Type B pancreatic cell (in vitro differentiated cells): ENCODE results near the gene SH3BP1. TPM values are rescaled to one million over a fixed set of nuclear protein-coding genes. Genes with fewer than 3 reads are reported as not detected.

ENCODE experiments used
- DNase-seq: peaks from one replicate; pipeline ENCODE4 v3.0.0; 2021; ENCODE audit warnings: mixed read lengths; ENCODE audit not compliant: unreplicated experiment; ENCODE audit errors: extremely low spot score
- H3K27ac Mint-ChIP-seq: 2 replicates; pipeline ENCODE4 v1.8.0; 2021; ENCODE audit warnings: mild to moderate bottlenecking, mixed read lengths
- H3K27me3 Mint-ChIP-seq: 2 replicates; pipeline ENCODE4 v1.8.0; 2021; ENCODE audit warnings: mixed read lengths
- H3K36me3 Mint-ChIP-seq: 2 replicates; pipeline ENCODE4 v1.8.0; 2021; ENCODE audit warnings: mixed read lengths
- H3K4me1 Mint-ChIP-seq: one replicate; pipeline ENCODE4 v1.8.0; 2021; ENCODE audit warnings: mixed read lengths; ENCODE audit not compliant: unreplicated experiment
- H3K4me3 Mint-ChIP-seq: 2 replicates; pipeline ENCODE4 v1.8.0; 2021; ENCODE audit warnings: mild to moderate bottlenecking, mixed read lengths
- H3K9me3 Mint-ChIP-seq: 2 replicates; pipeline ENCODE4 v1.8.0; 2021; ENCODE audit warnings: mixed read lengths
- CTCF ChIP-seq: fragments of 200-600 bp; sonication (generic); conservative IDR thresholded peaks from 2 replicates; pipeline ENCODE4 v1.5.0; 2021; ENCODE audit warnings: antibody characterized with exemption, mild to moderate bottlenecking
- total RNA-seq: library from RNA; stranded (reverse); gene quantifications from 2 replicates; pipeline ENCODE4 v1.2.1, GENCODE V29; 2021; ENCODE audit warnings: low replicate concordance

The SH3BP1 gene
- total RNA-seq, 1 donor from 2014 or later = 30.0 TPM

DNA sequence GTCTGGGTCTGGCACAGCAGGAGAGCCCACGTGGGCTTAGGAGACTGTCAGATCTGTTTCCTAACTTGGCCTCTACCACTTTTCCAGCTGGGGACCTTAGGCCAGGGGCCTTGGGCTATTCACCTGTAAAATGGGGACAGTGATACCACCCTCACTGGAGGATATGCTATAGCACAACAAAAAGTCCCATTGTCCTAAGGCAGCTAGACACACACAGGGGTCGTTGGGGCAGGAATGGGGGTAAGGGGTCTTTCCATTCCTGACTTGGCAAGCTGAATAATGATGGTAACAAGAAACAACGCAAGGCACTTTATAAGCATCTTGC lies 2.6 kb upstream of the SH3BP1 start:
- H3K9me3 Mint-ChIP-seq = no peaks in the 10 kb centered on the region
- H3K27me3 Mint-ChIP-seq = no peaks in the 10 kb centered on the region

DNA sequence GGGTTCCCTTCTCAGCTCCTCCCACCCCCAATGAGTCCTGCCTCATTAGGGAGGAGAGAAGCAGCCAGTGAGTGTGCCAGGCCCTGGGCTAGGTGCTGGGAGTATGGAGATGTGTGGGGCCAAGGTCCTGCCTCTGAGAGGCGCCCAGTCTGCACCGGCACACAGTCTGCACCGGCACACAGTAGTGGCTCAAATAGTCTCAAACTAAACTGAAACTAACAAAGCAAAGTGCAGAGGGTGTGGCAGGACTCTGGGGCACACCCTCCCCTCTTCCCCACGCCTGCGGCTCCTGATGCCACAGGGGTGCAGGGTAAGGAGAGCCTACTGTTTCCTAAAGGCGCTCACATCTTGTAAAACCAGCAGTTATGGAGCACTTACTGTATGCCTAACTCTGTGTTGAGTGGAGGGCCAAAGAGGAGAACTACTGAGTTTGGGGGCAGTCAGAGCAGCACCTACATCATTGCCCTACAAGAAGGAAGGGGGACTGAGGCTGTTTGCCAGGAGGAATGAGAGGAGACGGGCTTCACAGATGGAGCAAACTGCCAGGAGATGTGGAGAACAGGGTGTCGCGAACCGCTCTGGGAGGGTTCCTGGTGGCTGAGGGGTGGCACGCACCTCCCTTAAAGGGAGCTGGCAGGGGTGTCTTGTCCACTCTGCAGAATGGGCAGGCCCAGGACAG lies 939 bp upstream of the SH3BP1 start:
- DNase-seq = no peak
- H3K27ac Mint-ChIP-seq = peak overlapping the region; percentile 84
- no peak for TF ChIP-seq CTCF
- H3K4me3 Mint-ChIP-seq = peak overlapping the region; percentile 91
- no peaks in the 10 kb centered on the region for H3K9me3 Mint-ChIP-seq
- H3K4me1 Mint-ChIP-seq = peaks cover 22% of the 10 kb centered on the region
- no peaks in the 10 kb centered on the region for H3K36me3 Mint-ChIP-seq
- no peaks in the 10 kb centered on the region for H3K27me3 Mint-ChIP-seq

More for the DNA sequence above, 2.6 kb upstream of the SH3BP1 start:
- Mint-ChIP-seq H3K4me1 (peaks cover 17% of the 10 kb centered on the region), H3K27ac (no peak overlapping the region), H3K4me3 (no peak overlapping the region), H3K36me3 (no peaks in the 10 kb centered on the region)
- TF ChIP-seq CTCF = no peak
- no peak for DNase-seq

GRCh38 chr22:37639771-37640590 lies 512 bp downstream of the SH3BP1 start:
- no peaks in the 10 kb centered on the region for H3K9me3 Mint-ChIP-seq
- peak overlapping the region; percentile 91 for H3K4me3 Mint-ChIP-seq
- H3K27ac Mint-ChIP-seq = peak overlapping the region; percentile 69
- peaks cover 12% of the 10 kb centered on the region for H3K4me1 Mint-ChIP-seq
- H3K27me3 Mint-ChIP-seq = no peaks in the 10 kb centered on the region
- no peak for TF ChIP-seq CTCF
- no peaks in the 10 kb centered on the region for H3K36me3 Mint-ChIP-seq
- no peak for DNase-seq

DNA sequence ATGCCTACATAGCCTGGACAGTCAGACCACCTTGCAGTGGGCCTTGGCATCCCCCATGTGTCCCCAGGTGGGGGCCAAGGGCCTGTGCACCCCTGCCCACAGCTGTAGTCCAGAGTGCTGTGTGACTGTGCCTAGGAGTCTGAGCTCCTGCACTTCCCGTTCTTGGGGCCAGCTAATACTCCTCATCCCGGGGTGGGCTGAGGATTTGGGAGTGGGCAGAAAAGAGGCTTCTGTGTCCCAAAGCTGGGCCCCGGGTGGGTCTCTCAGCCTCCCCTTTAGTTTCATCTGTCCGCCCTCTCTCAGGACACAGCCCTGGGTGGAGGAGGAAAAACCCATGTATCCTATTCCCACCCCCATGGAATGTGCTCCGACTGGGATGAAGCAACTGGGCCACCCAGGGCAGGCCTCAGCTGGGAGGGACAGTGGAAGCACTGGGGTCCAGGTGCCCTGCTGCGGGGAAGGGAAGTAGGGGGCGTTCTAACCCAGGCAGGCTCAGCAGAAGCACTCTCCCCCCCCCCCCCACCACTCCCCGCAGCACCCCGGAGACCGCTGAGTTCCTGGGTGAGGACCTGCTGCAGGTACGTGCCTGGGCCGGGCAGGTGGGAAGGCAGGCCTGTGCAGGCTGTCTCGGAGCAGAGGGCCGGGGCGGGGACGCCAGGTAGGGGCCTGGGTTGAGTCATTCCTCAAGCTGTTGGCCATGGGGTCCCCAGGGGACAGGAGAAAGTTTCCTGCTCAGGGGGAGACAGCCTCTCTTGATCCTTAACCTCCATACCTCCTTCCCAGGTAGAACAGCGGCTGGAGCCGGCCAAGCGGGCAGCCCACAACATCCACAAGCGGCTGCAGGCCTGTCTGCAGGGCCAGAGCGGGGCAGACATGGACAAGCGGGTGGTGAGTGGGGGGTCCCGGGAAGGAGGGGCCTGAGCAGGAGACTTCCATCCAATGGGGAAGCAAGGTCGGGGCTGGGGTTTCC lies 1.4 kb downstream of the SH3BP1 start:
- H3K4me3 Mint-ChIP-seq = peak overlapping the region; percentile 91
- no peaks in the 10 kb centered on the region for H3K27me3 Mint-ChIP-seq
- no peaks in the 10 kb centered on the region for H3K9me3 Mint-ChIP-seq
- no peak for TF ChIP-seq CTCF
- H3K36me3 Mint-ChIP-seq = no peaks in the 10 kb centered on the region
- no peak for DNase-seq
- peaks cover 12% of the 10 kb centered on the region for H3K4me1 Mint-ChIP-seq
- H3K27ac Mint-ChIP-seq = peak overlapping the region; percentile 69

GRCh38 chr22:37641561-37641949 lies 2.1 kb downstream of the SH3BP1 start:
- Mint-ChIP-seq H3K9me3 (no peaks in the 10 kb centered on the region), H3K4me3 (peak overlapping the region; percentile 31)

More at GRCh38 chr22:37641561-37641949, 2.1 kb downstream of the SH3BP1 start:
- Mint-ChIP-seq H3K27ac (no peak overlapping the region), H3K4me1 (peaks cover 12% of the 10 kb centered on the region), H3K36me3 (no peaks in the 10 kb centered on the region), H3K27me3 (no peaks in the 10 kb centered on the region)
- no peak for DNase-seq
- no peak for TF ChIP-seq CTCF
